GM10847 (cell line): ENCODE data around the gene SORBS2.

Source experiments
- POLR2A ChIP-seq: IDR thresholded peaks from 2 replicates; pipeline ENCODE4 v1.6.1; 2011; ENCODE audit not compliant: insufficient read length; ENCODE audit errors: extremely low read depth

SORBS2 gene

GRCh38 chr4:185811509-185812364 is at the start of gene SORBS2:
SORBS2 (minus strand) TSS chr4:185812194; CDS start chr4:185690571, 121,623 bp downstream.
- TF ChIP-seq POLR2A, result no peak

- TF ChIP-seq POLR2A, result no peak
Measured at GRCh38 chr4:185859111-185859510, 47.1 kb upstream of the SORBS2 start.

GRCh38 chr4:185853841-185854240 is 41.8 kb upstream of the SORBS2 start:
- TF ChIP-seq POLR2A, result no peak

GRCh38 chr4:185852961-185853360 is 41.0 kb upstream of the SORBS2 start:
- no peak for TF ChIP-seq POLR2A

GRCh38 chr4:185849664-185850550 is 37.9 kb upstream of the SORBS2 start:
- no peak for TF ChIP-seq POLR2A

- TF ChIP-seq POLR2A, result no peak
Measured at GRCh38 chr4:185847352-185848097, 35.5 kb upstream of the SORBS2 start.

- no peak for TF ChIP-seq POLR2A
Measured at GRCh38 chr4:185846505-185847150, 34.6 kb upstream of the SORBS2 start.

GRCh38 chr4:185845966-185846365 is 34.0 kb upstream of the SORBS2 start:
- no peak for TF ChIP-seq POLR2A

GRCh38 chr4:185841451-185841850 is 29.5 kb upstream of the SORBS2 start:
- TF ChIP-seq POLR2A, result no peak

GRCh38 chr4:185840953-185841352 is 29.0 kb upstream of the SORBS2 start:
- no peak for TF ChIP-seq POLR2A

- no peak for TF ChIP-seq POLR2A
Measured at GRCh38 chr4:185840201-185840600, 28.2 kb upstream of the SORBS2 start.

DNA sequence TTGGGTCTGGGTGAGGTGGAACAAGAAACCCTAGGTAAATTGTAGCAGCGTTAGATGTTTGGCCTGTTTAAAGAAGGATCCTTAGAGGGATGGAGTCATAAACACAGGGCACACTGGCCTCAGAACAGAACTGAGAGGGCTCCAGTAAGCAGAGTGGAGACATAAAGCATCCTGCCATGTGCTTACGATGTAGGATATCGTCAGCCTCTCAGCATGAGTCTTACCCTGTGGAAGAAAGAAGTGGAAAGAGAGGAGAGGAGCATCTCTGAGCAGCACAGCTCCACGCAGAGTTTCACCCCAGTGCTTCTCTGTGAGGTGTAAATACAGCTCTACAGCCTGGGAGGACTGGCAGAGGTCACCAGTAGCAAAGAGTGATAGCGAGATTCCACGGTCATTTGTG is 27.8 kb upstream of the SORBS2 start:
- no peak for TF ChIP-seq POLR2A

GRCh38 chr4:185839194-185839712 is 27.3 kb upstream of the SORBS2 start:
- no peak for TF ChIP-seq POLR2A

- no peak for TF ChIP-seq POLR2A
Measured at GRCh38 chr4:185838514-185839193, 26.7 kb upstream of the SORBS2 start.
